LNCAP (cell line): ENCODE data around the gene FLVCR1.

Source experiments
- TF ChIP-seq, protein P1 (sequence below): fragments of 450-650 bp; IDR thresholded peaks from 2 replicates; pipeline ENCODE4 v1.5.1; 2017; ENCODE audit warnings: mild to moderate bottlenecking

FLVCR1 gene

DNA sequence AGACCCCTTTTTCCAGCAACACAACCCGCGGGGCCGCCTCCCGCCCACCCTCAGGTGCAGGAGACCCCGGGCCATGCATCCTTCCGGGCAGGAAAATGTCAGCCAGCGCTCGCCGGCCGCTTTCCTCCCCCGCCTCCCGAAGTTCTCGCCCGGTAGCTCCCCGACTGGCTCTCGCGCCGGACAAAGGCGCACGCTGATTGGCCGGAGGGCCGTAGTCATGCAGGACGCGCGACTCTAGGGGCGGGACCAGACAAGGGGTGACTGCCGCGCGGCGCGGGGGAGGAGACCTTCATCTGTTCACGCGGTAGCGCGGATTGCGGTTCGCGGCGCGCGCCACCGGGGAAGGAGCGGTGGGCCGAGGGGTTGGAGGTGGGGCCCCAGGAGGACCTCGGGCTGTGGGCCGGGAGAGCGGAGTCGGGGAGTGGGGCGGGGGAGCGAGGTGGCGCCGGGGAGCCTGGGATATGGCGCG lies at the start of gene FLVCR1:
Gene FLVCR1 (plus strand): TSS at position 284 of the 469 bp plus-strand sequence. CDS start 178 bp downstream, at position 462.
- TF ChIP-seq, protein P1, sequence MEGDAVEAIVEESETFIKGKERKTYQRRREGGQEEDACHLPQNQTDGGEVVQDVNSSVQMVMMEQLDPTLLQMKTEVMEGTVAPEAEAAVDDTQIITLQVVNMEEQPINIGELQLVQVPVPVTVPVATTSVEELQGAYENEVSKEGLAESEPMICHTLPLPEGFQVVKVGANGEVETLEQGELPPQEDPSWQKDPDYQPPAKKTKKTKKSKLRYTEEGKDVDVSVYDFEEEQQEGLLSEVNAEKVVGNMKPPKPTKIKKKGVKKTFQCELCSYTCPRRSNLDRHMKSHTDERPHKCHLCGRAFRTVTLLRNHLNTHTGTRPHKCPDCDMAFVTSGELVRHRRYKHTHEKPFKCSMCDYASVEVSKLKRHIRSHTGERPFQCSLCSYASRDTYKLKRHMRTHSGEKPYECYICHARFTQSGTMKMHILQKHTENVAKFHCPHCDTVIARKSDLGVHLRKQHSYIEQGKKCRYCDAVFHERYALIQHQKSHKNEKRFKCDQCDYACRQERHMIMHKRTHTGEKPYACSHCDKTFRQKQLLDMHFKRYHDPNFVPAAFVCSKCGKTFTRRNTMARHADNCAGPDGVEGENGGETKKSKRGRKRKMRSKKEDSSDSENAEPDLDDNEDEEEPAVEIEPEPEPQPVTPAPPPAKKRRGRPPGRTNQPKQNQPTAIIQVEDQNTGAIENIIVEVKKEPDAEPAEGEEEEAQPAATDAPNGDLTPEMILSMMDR, result no peak

- TF ChIP-seq, protein P1, result peak; percentile 38; the same call in 1 of the 2 replicates
Observed at GRCh38 chr1:212814537-212815334, 43.3 kb upstream of the FLVCR1 start.

- TF ChIP-seq, protein P1, result no peak
Observed at GRCh38 chr1:212816567-212817278, 41.4 kb upstream of the FLVCR1 start.

DNA sequence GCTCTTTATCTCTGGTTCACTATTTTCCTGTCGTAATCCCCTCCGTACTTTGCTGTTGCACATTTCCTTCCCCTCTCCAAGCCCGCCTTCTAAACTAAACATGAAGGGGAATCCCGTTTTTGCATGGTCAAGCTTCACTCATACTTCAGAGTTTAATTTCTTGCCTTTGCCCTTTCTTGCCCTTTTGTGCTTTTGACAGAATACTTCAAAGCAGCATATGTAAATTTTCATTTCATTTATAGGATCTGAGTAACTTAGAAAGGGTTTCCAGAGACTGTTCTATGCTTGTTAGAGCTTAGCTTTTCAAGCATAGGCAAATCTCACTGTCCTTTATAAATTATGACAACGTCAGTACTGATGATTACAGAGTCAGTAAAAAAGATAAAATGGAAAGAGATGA lies 38.3 kb upstream of the FLVCR1 start:
- TF ChIP-seq, protein P1, result no peak

DNA sequence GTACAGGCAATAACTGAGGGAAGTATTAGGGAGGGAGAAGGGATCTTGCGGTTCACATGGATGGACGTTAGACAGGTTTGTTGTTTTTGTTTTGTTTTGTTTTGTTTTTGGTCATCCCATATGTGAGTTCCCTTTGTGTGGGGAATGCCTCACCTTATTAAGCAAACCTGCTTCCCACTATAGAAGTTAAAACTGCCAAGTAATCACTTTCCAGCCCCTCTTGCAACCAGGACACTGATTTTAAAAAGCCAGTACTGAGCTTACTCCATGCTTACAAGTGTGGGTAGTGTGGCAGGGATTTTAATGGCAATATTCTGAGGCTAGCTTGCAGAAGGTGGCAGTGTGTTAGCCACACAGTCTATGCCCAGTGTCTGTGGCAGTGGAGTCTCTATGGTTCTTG lies 37.1 kb upstream of the FLVCR1 start:
- TF ChIP-seq, protein P1, result no peak

DNA sequence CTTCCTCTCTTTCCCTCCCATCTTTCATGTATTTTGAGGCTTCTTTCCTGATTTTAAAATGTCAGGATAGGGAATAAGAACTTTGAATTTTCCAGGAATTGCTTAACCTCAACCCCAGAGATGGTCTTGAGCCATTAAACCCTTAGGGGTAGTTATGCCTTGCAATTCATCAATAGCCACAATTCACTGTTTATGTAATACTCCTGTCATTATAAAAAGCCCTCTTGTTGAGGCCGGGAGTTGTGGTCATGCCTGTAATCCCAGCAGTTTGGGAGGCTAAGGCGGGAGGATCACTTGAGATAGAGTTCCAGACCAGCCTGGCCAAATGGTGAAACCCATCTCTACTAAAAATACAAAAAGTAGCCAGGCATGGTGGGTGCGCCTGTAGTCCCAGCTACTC lies 35.1 kb upstream of the FLVCR1 start:
- TF ChIP-seq, protein P1, result no peak

- TF ChIP-seq, protein P1, result no peak
Observed at GRCh38 chr1:212824201-212824600, 33.9 kb upstream of the FLVCR1 start.
